K562 (cell line): ENCODE results near the gene CEP95. TPM values are rescaled to one million over a fixed set of nuclear protein-coding genes. Genes with fewer than 3 reads are reported as not detected.

Experiments
- E4F1 ChIP-seq: fragments of 250-450 bp; sonication (Bioruptor Pico); IDR thresholded peaks from 2 replicates; pipeline ENCODE4 v1.5.0; 2021; ENCODE audit warnings: mild to moderate bottlenecking, borderline replicate concordance
- ELK1 ChIP-seq: sonication (generic); formaldehyde crosslinking; IDR thresholded peaks from 2 replicates; pipeline ENCODE4 v1.8.1; 2022; ENCODE audit warnings: missing genetic modification reagents
- FOXA3 ChIP-seq, 2 experiments: fragments of 450-650 bp in 1 of 2; sonication (generic) in 1 of 2; formaldehyde crosslinking; IDR thresholded peaks in 1 of 2; conservative IDR thresholded peaks in 1 of 2; 2 replicates each; pipeline versions ENCODE4 v1.4.0 to v1.8.0; 2020 to 2022; ENCODE audit warnings: mild to moderate bottlenecking in 2 of 2, missing genetic modification reagents in 1 of 2
- GATAD2A ChIP-seq: fragments of 450-650 bp; IDR thresholded peaks from 2 replicates; pipeline ENCODE4 v1.6.1; 2017
- GTF3C2 ChIP-seq: IDR thresholded peaks from 3 replicates; pipeline ENCODE4 v1.6.1; 2011; ENCODE audit warnings: borderline replicate concordance, mild to moderate bottlenecking, moderate library complexity; ENCODE audit not compliant: insufficient read length; ENCODE audit errors: extremely low read depth
- MITF ChIP-seq: IDR thresholded peaks from 2 replicates; pipeline ENCODE4 v1.6.1; 2014; ENCODE audit warnings: antibody characterized with exemption
- MLLT1 ChIP-seq, 2 experiments: fragments of 450-650 bp; IDR thresholded peaks; 2 replicates each; pipeline ENCODE4 v1.6.1; 2016
- NR2C2 ChIP-seq, 2 experiments: fragments of 200-800 bp in 1 of 2; sonication (Bioruptor generic) in 1 of 2; sonication (generic) in 1 of 2; formaldehyde crosslinking in 1 of 2; IDR thresholded peaks; 2 replicates each; pipeline versions ENCODE4 v1.6.1 to v1.8.0; 2016 to 2022; ENCODE audit warnings: mild to moderate bottlenecking in 1 of 2, missing compliant biosample characterization in 1 of 2, missing genetic modification characterization in 1 of 2, missing genetic modification reagents in 1 of 2
- SMARCA4 ChIP-seq: fragments of 450-650 bp; IDR thresholded peaks from 2 replicates; pipeline ENCODE4 v1.6.1; 2016
- ZC3H11A ChIP-seq: IDR thresholded peaks from 2 replicates; pipeline ENCODE4 v1.6.1; 2012; ENCODE audit warnings: low read depth, low read length, improper control_type of control experiment
- ZNF239 ChIP-seq: fragments of 250-450 bp; sonication (Bioruptor Pico); IDR thresholded peaks from 2 replicates; pipeline ENCODE4 v1.4.0; 2020; ENCODE audit warnings: mild to moderate bottlenecking
- ZNF589 ChIP-seq: fragments of 200-800 bp; sonication (Bioruptor generic); IDR thresholded peaks from 2 replicates; pipeline ENCODE4 v1.6.1; 2016; ENCODE audit warnings: low read depth, missing genetic modification characterization, missing compliant biosample characterization
- ZNF655 ChIP-seq: fragments of 250-450 bp; sonication (Bioruptor Pico); IDR thresholded peaks from 2 replicates; pipeline ENCODE4 v1.5.0; 2021
- polyA plus RNA-seq, 8 experiments: library from polyadenylated mRNA; depleted of rRNA in 4 of 8; stranded (reverse) in 5 of 8; unstranded in 3 of 8; fragments of >200 nt; fragmentation: Nextera tagmentation in 2 of 8; fragmentation: Illumina TruSeq in 1 of 8; extraction: Ambion mirVana in 2 of 8; extraction: Trizol in 1 of 8; gene quantifications; 2 replicates each; pipeline versions ENCODE4 v1.2.1 to v1.2.3, GENCODE V29; 2011 to 2014; ENCODE audit warnings: inconsistent platforms in 1 of 8, missing spikeins in 1 of 8
- total RNA-seq, 7 experiments: library from RNA; depleted of rRNA in 6 of 7; stranded (reverse); fragments of >200 nt in 6 of 7; fragmentation: Illumina TruSeq in 2 of 7; extraction: Trizol in 2 of 7; gene quantifications; 2 replicates each; pipeline versions ENCODE4 v1.2.1 to v1.2.3, GENCODE V29; 2011 to 2021; ENCODE audit warnings: low replicate concordance in 1 of 7

Gene CEP95
- total and polyA plus RNA-seq, 9 of the 15 experiments (the other 6 are each of a cell fraction or from before 2014, with no cell fraction given), result 26.7 to 80.7 (median 56.9) TPM

- TF ChIP-seq GTF3C2 (no peak), NR2C2 (CRISPR knock-in tag; IDR thresholded peaks at IDR 0.05) (no peak; the same call in 1 of the 2 replicates), NR2C2 (tag; IDR thresholded peaks at IDR 0.05) (no peak), SMARCA4 (no peak), E4F1 (CRISPR knock-in tag) (no peak), MITF (no peak), ZNF239 (CRISPR knock-in tag) (no peak), MLLT1 (IDR thresholded peaks at IDR 0.05) (peak; percentile 78 to 87; a peak in 3 of 4 replicates), ELK1 (no peak), ZNF655 (CRISPR knock-in tag) (no peak), FOXA3 (CRISPR knock-in tag; conservative IDR thresholded peaks at IDR 0.05 in 1 of 2, IDR thresholded peaks at IDR 0.05 in 1 of 2) (no peak), ZC3H11A (peak; percentile 79; the same call in 1 of the 2 replicates), ZNF589 (CRISPR knock-in tag) (peak; percentile 52; the same call in 1 of the 2 replicates), GATAD2A (no peak)
Measured at GRCh38 chr17:64505340-64506200, 1.2 kb upstream of the CEP95 start (continued).
